GM21576 (cell line): Measurements from ENCODE around the gene PTOV1.

Experiments used
- ATAC-seq: cut with Tn5 transposase; IDR thresholded peaks from one replicate; pipeline ENCODE4 v1.9.1; 2021; ENCODE audit warnings: mild to moderate bottlenecking, moderate library complexity; ENCODE audit not compliant: unreplicated experiment

The PTOV1 gene

DNA sequence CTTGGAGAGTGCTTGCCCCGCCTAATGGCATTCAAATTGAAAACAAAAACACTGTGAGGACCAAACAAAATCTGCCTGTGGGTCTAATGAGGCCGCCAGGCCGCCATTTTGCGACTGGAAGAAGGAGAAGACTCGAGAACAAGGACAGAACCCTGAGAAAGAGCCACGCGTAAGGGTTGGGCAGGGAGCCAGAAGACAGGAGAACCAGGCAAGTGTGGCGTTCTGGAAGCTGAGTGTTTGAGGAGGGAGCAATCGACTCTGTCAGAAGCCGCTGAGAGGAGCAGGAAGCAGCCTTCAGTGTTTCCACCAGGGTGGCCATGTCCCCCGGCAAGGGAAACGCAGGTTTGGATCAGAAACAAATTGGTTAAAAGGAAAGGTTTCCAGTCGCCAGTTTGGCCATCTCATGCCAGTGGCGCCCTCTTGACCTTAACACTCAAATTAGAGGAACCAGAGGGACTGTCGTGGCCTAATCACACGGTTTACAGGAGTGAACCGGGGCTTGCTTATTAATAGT lies 10.2 kb upstream of the PTOV1 start:
- no peak for ATAC-seq

DNA sequence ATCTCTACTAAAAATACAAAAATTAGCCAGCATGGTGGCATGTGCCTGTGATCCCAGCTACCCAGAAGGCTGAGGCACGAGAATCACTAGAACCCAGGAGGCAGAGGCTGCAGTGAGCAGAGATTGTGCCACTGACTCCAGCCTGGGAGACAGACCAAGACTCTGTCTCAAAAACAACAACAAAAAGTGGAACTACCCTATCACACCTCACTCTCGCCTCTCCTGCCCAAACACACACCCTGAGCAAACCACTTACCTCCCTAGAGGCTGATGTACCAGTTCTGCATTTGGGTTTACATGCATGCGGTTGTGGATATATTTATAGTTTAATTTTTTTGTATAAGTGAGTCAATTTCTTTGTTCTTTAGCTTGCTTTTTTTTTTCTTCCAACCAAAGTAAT lies 7.7 kb upstream of the PTOV1 start:
- no peak for ATAC-seq

DNA sequence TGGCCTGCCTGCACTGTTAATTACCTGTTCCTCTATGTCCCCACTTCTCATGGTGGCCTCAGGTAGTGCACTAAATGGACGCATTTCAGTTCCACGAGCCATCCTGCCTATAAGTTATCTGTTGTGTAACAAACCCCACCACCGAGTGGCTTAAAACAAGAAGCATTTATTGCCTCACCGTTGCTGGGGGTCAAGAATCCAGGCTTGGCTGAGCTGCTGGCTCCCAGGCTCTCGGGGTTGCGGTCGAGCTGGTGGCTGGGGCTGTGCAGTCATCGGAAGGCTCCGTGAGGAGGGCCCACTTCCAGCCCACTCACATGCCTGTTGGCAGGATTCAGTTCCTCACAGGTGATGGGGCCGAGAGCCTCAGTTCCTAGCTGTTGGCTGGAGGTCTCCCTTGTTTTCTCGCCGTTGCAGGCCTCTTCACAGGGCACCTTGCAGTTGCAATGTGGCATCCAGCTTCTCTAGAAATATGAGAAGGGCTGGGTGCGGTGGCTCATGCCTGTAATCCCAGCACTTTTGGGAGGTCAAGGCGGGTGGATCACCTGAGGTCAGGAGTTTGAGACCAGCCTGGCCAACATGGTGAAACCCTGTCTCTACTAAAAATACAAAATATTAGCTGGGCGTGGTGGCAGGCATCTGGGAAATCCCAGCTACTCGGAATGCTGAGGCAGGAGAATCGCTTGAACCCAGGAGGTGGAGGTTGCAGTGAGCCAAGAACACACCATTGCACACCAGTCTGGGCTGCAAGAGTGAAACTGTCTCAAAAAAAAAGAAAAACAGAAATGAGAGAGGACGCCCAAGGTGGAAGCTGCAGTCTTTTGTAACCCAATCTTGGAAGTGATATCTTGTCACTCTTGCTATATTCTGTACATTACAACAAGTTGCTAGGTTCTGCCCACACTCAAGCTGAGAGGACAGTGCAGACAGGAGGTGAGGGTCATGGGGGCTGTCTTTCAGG lies 6.5 kb upstream of the PTOV1 start:
- no peak for ATAC-seq

DNA sequence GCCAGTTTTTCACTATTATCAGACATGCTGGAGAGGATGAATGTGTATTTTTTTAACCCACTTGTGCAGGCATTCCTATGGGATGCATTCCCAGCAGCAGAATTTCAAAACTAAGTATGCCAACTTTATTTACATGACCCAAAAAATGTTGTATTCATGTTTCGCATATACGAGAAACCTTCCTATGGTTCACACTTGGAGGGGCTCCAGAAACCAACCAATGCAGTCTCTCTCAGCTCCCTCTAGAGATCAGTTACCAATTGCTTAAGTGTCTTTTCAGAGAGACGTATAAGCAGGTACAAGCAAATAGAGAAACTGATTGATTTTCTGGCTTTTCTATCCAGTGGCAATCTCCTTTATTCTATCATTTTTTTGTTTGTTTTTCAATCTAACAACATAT lies 5.5 kb upstream of the PTOV1 start:
- ATAC-seq: no peak

DNA sequence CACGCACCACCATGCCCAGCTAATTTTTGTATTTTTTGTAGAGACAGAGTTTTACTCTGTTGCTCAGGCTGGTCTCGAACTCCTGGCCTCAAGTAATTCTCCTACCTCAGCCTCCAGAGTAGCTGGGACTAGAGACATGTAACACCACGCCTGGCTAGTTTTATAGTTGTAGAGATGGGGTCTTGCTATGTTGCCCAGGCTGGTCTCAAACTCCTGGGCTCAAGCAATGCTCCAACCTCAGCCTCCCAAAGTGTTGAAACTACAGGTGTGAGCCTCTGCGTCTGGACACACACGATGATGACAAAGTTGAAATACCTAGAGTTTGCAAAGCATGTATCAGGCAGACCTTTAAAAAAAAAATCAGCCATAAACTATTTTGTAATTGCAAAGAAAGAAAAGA lies 4.6 kb upstream of the PTOV1 start:
- ATAC-seq: no peak

DNA sequence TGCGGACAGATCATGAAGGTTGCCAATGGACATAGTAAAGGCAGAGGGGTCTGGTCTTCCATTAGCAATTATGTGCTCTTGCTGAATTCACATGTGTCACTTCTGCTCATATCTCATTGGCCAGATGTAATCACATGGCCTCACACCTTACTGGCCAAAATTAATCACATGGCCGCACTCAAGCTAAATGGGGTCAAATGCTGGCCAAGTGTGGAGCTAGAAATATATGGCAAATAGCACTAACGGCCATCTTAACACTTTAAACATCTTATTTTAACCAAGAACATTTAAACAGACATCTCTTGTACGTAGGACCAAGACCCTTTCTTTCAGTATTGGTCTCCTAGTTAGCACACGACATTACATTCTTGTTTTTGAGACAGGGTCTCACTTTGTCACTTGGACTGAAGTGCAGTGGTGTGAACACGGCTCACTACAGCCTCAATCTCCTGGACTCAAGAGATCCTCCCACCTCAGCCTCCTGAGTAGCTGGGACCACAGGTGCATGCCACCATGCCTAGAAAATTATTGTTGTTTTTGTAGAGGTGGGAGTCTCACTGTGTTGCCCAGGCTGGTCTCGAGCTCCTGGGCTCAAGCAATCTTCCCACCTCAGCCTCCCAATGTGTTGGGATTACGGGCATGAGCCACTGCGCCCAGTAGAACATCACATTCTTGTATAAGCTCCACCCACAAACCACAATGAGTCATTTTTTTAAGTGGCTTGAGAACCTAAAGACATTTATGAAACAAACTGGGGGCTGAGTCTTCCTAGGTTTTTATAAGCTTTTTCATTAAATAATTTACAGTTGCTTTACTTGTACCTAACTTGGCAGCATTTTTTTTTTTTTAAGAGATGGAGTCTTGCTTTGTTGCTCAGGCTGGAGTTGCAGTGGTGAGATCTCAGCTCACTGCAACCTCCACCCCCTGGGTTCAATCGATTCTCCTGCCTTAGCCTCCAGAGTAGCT lies 2.9 kb upstream of the PTOV1 start:
- no peak for ATAC-seq

DNA sequence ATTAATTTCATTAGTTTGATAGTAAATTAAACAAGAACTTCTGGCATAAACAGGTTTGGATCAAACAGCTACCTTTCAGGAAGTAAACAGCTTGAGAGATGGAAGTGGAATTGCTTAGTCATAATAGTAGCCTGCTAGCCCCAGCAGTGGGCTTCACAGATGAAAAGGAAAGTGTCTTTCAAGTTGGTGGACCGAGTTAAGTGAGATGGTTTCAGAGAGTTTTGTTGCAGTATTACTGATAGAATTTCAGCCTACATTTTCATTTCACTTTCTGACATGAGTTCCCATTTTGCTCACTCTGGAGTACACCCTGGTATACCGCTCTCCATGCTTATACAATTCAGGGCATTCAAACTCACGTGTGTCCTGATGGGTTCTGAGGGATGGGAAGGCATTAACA lies 2.0 kb upstream of the PTOV1 start:
- no peak for ATAC-seq

DNA sequence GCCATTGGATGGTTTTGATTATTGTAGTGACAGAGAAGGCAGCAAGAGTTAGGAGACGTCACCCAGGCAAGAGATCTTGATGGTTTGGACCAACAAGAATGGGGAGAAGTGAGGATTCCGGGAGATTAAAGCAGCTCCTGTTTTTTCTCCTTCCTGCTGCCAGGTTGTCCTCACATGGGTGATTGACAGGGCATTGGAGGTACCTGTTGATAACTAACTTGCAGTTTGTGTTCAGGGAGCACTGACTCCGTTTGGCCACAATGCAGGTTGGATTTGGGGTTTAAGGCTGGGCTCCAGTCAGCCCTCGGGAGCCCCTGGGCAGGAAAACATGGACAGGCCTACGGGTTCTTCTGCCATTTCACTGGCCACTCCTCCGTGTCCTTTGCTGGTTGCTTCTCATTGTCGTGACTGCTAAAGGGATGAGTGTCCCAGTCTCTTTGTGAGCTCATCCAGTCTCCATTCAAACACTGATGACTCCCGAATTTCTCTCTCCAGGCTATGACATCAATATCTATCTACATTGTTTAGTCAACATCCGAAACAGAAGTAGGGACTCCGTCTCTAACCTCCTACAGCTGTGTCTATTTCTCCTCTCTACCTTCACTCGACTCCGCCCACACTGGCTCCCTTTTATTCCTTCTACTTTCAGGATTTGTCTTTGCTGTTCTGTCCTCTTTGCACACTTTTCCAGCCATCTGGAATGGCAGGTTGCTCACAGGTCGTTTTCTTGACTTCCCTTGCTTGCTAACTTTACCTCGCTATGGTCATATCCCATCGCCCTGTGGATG lies 1.3 kb upstream of the PTOV1 start:
- ATAC-seq: no peak

DNA sequence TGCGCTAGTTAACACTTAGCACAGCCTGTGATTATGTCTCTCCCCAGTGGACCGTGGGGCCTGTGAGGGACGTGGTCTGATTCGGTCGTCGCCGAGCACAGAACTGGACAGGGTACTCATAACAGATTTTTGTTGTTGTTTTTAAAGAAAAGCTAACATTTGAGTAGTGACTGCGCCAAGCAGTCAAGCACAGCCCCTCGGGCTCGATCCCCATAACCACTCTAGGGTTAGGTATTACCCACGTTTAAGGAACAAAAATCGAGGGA lies 805 bp upstream of the PTOV1 start:
- no peak for ATAC-seq

DNA sequence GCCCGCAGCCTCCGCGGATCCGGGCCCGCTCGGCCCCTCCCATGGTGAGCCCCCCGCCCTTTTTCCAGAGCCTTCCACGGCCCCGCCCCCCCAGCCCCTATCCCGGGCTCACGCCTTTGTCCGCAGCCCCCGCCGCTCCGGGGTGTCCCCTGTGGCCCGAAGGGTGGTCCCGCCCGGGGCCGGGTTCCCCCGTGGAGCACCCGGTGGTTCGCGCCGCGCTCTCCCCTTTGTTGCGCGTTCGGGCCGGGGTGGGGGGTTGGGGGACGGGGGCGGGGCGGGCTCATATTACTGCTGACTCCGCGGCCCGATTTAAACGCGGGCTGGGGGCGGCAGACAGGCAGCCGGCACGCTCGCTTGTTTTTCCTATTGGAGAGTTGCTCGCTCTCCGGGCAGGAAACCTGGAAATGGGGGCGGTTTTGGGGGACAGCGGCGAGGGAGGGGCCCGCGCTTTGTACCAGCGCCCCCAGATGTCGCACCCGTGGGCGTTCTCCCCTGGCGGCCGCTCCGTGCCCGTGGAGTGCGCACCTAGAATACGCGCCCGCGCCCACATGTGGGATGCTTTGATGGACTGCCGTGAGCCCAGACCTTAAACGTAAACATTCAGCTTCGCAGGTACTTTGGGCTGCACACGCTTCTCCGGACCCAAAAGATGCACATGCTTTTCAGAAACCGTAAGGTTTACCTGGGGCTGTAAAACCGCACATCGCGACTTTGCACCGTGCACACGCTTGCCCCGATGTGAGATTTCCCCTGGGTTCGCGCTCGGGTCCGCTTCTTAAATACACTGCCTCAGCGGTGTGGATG lies 699 bp downstream of the PTOV1 start:
- ATAC-seq: no peak

DNA sequence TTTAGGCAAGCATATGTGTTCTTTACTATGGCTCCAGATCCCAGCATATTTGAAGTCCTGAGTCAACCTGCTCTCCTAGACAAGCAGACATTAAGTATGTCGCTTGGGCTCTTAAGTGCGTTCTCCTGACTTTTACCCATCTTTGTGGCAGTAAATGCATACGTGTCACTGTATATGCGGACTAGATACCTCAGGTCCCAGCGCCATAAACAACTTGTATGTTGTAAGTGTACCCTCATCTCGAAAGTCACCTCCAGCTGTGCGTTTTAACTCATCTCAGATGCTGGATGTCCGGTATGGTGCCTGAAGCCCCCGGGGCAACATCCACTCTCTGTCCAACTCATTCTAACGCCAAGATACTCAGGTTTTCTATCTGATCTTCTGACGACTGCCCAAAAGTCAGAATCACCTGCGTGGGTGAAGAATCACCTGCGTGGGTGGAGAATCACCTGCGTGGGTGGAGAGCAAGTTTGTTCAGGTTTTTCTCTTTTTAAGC lies 1.7 kb downstream of the PTOV1 start:
- no peak for ATAC-seq

DNA sequence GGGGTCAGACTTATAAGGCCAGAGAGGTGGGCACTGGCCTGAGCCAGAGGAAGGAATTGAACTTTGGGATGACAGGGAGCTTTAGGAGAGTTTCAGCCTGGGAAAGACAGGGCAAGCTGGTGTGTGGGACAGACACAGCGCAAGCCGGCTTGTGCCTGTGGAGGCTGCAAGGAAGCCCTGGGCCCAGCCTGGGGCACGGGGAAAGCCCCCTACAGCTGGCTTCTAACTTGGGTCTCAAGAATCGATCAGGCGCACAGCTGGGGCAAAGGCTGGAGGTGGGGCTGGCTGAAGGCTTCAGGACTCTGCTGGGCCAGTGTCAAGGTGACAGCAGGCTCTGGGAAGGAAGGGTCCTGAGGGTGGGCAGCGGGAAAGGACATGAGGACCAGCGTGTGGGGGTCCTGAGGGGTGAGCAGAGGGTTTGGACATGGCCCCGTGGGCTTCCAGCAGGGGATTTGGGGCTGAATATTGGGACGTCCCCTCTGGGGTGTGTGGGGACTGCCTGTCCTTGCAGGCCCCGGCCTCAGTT lies 3.0 kb downstream of the PTOV1 start:
- no peak for ATAC-seq

DNA sequence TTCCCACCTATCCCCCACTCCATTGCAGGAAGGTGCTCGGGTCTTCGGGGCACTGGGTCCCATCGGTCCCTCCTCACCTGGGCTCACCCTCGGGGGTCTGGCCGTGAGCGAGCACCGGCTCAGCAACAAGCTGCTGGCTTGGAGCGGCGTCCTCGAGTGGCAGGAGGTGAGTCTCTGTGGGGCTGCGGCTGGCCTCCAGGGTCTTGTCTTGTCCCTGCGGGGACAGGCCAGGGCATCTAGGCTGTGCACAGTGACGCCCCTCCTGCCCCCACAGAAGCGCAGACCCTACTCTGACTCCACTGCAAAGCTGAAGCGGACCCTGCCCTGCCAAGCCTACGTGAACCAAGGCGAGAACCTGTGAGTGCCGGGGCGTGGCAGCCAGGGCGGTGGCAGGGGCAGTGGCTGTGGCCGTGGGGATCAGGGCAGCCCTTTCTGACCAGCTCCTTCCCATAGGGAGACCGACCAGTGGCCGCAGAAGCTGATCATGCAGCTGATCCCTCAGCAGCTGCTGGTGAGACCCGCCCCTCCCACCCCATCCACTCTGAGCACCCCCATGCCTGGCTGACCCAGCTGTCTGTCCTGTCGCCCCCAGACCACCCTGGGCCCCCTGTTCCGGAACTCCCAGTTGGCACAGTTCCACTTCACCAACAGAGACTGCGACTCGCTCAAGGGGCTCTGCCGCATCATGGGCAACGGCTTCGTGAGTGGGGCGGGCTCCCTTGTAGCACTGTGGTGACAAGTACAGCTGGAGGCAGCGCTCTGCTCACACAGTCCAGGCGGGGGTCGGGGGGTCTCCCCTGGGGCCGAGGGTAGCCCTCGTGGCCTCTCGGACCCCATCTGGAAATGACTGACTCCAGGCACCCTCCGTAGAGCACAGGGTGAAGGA lies 3.7 kb downstream of the PTOV1 start:
- no peak for ATAC-seq

DNA sequence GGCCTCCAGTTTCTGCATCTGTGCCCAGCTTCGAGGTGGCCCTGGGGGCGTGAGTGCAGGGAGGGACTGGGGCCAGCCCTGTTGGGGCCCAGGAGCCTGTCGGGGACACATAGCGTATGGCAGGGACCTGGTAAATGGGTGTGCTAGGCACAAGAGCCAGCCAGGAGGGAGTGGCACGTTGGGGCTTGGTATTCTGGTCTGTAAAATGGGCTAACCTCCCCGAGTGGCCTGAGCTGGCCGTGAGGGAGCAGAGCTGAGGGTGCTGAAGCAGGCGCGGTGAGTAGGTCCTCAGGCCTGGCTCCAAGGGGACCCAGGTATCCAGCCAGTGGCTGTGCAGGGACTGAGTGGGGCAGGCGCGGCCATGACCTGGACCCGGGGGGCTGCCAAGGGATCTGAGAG lies 4.3 kb downstream of the PTOV1 start:
- no peak for ATAC-seq

DNA sequence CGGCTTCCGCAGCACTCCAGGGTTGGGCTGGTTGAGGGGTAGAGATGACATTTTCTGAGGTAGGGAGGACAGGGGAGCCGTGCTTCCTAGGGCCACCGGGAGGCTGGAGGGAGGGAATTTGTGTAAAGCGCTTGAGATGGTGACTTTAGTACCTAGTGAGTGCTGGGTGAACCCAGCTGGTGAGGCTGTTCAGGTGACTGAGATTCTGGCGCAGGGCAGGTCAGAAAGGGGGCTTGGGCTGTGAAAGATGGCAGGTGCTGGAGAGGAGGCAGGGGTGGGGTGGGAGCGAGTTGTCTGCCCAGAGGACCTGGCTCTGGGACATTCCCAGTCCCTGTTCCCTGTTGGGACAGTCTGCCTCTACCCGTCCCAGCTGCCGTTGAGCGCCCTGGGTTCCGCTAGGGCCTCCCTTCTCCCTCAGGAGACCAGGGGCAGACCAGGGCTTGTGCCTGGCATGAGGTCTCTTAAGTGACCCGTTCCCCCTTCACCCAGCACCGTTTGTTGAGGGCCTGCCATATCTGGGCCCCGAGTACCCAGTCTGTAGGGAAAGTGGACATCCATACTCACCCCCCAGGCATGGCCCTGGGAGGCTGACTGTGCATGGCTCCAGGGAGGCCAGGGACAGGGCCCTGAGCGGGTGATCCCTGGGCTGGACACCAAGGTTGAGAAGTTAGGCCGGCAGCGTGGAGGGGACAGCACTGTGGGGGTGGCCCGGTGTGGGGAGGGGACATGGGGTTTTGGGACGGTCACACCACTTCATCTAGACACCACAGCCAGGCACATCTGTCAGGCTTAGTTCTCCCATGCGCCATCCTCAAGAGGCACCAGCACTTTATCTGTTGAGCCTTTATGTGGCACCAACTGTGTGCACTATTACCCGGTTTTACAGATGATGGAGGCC lies 5.0 kb downstream of the PTOV1 start:
- ATAC-seq: no peak

DNA sequence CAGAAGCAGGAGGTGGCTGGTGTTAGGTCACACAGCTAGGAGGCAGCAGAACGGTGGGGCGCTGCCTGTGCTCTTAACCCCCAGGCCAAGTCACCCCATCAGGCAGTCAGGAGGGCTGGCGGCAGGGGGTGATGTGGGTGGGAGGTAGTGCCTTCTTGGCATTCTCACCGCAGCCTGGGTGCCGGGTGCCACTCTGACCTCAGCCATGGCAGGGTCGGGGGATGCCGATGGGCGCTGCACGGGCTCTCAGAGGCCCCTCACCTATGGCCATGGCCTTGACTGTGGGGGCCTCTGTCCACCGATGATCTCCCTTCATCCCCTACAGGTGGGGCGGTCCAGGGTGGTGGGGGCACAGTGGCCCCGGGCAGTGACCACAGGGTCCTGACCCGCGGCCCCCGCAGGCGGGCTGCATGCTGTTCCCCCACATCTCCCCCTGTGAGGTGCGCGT lies 5.6 kb downstream of the PTOV1 start:
- ATAC-seq: no peak

DNA sequence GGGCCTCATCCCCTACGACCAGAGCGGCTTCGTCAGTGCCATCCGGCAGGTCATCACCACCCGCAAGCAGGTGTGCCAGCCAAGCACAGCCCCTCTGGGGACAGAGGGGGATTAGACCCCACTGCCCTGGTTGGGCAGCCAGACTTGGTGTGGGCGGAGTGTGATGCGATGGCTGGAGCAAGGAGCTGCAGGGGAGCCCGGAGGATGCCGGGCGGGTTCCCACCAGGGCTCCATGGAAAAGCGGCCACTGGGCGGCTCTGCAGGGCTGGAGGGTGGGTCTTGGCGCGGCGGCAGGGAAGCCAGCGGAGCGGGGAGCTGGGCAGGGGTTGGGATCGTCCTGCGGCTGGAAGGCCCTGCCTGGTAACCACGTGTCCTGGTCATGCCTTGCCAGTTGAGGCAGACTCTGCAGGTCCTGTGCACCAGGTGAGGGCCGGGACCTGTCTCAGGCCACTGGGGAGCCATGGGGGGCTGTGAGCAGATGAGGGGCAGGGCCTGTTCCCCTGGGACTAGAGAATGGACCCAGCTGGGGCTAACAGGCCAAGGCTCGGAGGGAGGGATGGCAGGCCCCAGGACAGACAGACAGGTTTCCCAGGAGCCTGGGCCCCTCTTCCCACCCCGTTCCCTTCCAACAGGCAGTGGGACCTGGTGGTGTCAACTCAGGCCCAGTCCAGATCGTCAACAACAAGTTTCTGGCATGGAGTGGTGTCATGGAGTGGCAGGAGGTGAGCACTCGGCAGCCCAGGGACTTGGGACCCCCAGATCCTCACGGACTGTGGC lies 6.3 kb downstream of the PTOV1 start:
- no peak for ATAC-seq
